Skin of body (tissue), 2 donors: ENCODE data around the gene ZRSR2. TPM values are rescaled to one million over a fixed set of nuclear protein-coding genes. Genes with fewer than 3 reads are reported as not detected.
"Not testable (repeated sequence)": the region's sequence is repeated elsewhere in the genome, so short reads cannot be mapped to it uniquely, and the experiment has no call there.

Experiments
- DNase-seq: peaks from one replicate; lab custom pipeline; 2025; lab: John Stamatoyannopoulos, UW
- total RNA-seq: library from RNA; depleted of rRNA; stranded (reverse); fragments of >200 nt; gene quantifications from one replicate; pipeline ENCODE4 v1.2.3, GENCODE V29; 2014

Gene ZRSR2
- total RNA-seq: 6.3 TPM

- DNase-seq: peak; percentile 48
These were observed at the start of gene ZRSR2 for GRCh38 chrX:15789979-15790768. Gene ZRSR2 (plus strand): TSS chrX:15790484. CDS start chrX:15790496, 12 bp downstream.

- no peak for DNase-seq
These were observed 46.0 kb upstream of the ZRSR2 start for GRCh38 chrX:15744181-15744867.

GRCh38 chrX:15745179-15745578, 45.1 kb upstream of the ZRSR2 start:
- DNase-seq: no peak

- DNase-seq: not testable (repeated sequence)
These were observed 43.6 kb upstream of the ZRSR2 start for GRCh38 chrX:15746651-15747050.

GRCh38 chrX:15747626-15748173, 42.6 kb upstream of the ZRSR2 start:
- DNase-seq: no peak

- DNase-seq: no peak
These were observed 41.4 kb upstream of the ZRSR2 start for GRCh38 chrX:15748841-15749240.

GRCh38 chrX:15749642-15750610, 40.4 kb upstream of the ZRSR2 start:
- no peak for DNase-seq

GRCh38 chrX:15750611-15751154, 39.6 kb upstream of the ZRSR2 start:
- no peak for DNase-seq

GRCh38 chrX:15751155-15751819, 39.0 kb upstream of the ZRSR2 start:
- peak; percentile 2 for DNase-seq

- no peak for DNase-seq
These were observed 35.2 kb upstream of the ZRSR2 start for GRCh38 chrX:15755091-15755490.

GRCh38 chrX:15758140-15758539, 32.1 kb upstream of the ZRSR2 start:
- no peak for DNase-seq

- DNase-seq: not testable (repeated sequence)
These were observed 30.4 kb upstream of the ZRSR2 start for GRCh38 chrX:15759886-15760285.

- peak; percentile 14 for DNase-seq
These were observed 28.6 kb upstream of the ZRSR2 start for GRCh38 chrX:15761564-15762191.

- no peak for DNase-seq
These were observed 20.9 kb upstream of the ZRSR2 start for GRCh38 chrX:15769300-15769954.

- DNase-seq: no peak
These were observed 8.2 kb upstream of the ZRSR2 start for GRCh38 chrX:15781961-15782699.

- DNase-seq: no peak
These were observed 5.0 kb upstream of the ZRSR2 start for GRCh38 chrX:15785176-15785750.

GRCh38 chrX:15786915-15787314, 3.4 kb upstream of the ZRSR2 start:
- DNase-seq: no peak

GRCh38 chrX:15790769-15791290, 546 bp downstream of the ZRSR2 start:
- DNase-seq: peak; percentile 3
